ENCODE measurements around the gene PALM3.
"Not testable (repeated sequence)": the region's sequence is repeated elsewhere in the genome, so short reads cannot be mapped to it uniquely, and the experiment has no call there.

The PALM3 gene

DNA sequence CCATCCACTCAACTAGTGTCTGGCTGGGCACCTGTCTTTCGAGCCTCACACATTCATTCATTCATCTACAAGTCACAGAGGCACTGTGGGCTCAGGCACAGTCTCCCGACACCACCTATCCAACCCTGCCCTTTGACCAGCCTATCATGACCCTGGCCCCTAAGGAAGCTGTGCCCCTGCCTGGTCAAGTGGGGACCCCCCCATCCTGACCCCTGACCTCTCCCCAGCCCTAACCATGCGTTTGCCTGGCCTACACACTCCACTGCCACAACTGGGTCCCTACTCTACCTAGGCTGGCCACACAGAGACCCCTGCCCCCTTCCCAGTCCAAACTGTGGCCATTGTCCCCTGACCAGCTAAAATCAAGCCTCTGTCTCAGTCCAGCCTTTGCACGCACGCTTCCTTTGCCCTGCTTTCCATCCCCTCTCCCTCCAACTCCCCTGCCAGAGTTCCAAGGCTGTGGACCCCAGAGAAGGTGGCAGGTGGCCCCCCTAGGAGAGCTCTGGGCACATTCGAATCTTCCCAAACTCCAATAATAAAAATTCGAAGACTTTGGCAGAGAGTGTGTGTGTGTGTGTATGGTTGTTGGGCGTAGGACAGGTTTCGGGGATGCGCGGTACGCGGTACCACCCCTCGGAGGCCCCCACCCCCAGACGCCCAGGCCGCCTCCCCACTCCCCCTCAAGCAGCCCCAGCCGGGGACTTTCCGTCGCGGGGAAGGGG, 30.7 kb downstream of the PALM3 start:
- no peak for DNase-seq (ENCODE audit: low read depth in 2 of 2)

- DNase-seq (ENCODE audit: low read depth in 2 of 2): no peak
Observed at GRCh38 chr19:14028901-14029300, 33.0 kb downstream of the PALM3 start.

DNA sequence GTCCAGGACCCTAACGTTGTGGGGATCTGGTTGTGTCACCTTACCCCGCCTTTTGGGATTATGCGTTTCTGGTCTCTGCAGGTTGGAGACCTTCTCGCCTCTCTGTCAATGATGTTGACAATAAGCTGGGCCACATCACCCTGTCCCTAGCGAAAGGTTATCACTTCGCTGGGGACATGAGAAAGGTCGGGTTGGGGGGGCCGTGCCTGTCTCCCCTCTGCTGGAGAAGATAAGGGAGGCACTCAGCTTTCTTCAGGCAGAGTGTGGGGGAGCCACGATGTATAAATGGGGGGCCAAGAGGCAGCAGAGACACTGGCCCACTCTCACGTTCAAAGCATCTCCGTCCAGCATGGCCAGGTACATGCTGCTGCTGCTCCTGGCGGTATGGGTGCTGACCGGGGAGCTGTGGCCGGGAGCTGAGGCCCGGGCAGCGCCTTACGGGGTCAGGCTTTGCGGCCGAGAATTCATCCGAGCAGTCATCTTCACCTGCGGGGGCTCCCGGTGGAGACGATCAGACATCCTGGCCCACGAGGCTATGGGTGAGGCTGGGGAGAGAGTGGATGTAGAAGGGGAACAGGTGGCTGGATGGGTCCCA, 33.9 kb downstream of the PALM3 start, which contains the start of gene RLN3:
RLN3 (plus strand) TSS at position 293 of the 595 bp plus-strand sequence; CDS start at position 350, 57 bp downstream.
- DNase-seq (ENCODE audit: low read depth in 2 of 2): no peak

- not testable (repeated sequence) for DNase-seq (ENCODE audit: low read depth in 2 of 2)
Observed at GRCh38 chr19:14026652-14027192, 35.2 kb downstream of the PALM3 start.

- no peak for DNase-seq (ENCODE audit: low read depth in 2 of 2)
Observed at GRCh38 chr19:14023404-14024235, 38.3 kb downstream of the PALM3 start.

- no peak for DNase-seq (ENCODE audit: low read depth in 2 of 2)
Observed at GRCh38 chr19:14022469-14022868, 39.4 kb downstream of the PALM3 start.

GRCh38 chr19:14021474-14021873, 40.4 kb downstream of the PALM3 start:
- no peak for DNase-seq (ENCODE audit: low read depth in 2 of 2)

- DNase-seq (ENCODE audit: low read depth in 2 of 2): not testable (repeated sequence)
Observed at GRCh38 chr19:14019739-14020138, 42.1 kb downstream of the PALM3 start.

DNA sequence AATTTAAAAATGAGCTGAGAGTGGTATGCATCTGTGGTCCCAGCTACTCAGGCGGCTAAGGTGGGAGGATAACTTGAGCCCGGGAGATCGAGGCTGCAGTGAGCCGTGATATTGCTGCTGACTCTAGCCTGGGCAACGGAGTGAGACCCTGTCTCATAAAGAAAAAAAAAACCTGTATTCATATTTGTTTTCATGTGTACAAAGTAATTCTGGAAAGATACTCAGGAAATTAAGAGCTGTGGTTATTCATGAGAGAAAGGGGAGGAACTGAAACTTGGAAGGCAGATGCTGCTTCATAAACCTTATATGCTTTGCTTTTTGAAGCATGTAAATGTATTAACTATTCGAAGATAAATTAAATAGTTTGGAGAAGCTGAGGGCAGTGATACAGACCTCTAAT, 42.8 kb downstream of the PALM3 start:
- no peak for DNase-seq (ENCODE audit: low read depth in 2 of 2)

DNA sequence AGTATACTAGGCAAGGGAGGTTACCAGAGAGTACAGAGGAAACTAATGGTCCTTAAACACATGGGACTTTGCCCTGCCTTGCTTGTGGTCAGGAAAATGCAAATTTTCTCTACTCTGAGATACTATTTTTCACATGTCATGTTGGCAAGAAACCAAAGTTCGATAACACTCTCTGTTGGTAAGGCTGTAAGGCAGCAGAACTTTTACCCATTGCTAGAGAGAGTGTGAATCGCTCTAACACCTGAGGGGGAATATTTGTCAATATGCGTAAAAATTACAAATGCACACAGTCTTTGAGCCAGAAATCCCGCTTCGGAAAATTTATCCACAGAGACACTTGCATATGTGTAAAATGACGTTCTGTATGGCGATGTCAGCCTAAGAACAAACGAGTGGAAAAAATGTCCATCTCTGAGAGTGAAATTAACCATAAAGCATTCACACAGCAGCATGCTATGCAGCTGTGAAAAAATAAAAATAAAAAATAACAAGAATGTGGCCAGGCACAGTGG, 46.3 kb downstream of the PALM3 start:
- no peak for DNase-seq (ENCODE audit: low read depth in 2 of 2)

DNA sequence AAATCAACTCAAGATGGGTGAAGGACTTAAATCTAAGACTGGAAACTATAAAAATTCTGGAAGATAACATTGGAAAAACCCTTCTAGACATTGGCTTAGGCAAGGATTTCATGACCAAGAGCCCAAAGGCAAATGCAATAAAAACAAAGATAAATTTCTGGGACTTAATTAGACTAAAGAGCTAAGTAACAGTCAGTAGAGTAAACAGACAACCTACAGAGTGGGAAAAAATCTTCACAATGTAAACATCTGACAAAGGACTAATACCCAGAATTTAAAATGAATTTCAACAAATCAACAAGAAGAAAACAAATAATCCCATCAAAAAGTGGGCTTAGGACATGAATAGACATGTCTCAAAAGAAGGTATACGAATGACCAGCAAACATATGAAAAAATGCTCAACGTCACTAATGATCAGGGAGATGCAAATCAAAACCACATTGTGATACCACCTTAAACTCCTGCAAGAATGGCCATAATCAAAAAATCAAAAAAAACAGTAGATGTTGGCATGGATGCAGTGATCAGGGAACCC, 49.4 kb downstream of the PALM3 start:
- no peak for DNase-seq (ENCODE audit: low read depth in 2 of 2)

GRCh38 chr19:14006766-14007562, 54.9 kb downstream of the PALM3 start:
- peak in 1 of 2 donors; percentile 62 for DNase-seq (ENCODE audit: low read depth in 2 of 2)

DNA sequence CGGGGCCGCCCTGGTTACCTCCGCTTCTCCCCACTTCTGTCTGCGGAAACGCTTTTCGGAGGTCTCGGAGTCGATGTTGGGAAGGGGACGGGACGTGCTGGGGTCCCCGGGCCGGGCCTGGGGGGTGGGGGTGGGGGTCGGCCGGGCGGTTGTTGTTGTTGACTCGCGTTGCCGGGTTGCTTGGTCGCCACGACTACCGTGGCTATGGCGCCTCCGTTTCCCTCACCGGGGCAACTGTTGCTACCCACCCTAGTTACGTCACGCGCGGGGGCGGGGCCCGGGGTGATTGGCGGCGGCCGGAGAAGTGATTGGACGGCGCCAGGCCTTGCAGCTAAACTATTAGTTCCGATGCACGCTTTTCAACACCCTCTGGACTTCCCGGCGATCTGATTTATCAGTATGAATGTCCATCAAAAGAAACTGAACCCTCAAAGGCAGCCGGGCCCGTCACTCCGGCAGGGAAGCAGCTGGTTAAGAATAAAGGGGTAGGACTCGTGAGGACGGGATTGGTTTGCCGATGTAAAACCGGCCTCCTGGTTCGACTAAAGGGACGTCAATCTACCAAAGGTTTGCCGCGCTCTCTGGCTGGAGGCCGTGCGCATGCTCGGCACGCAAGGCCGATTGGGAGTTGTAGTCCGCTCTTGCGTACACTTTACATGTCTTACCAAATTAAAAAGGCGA, 55.7 kb downstream of the PALM3 start, which contains the start of gene RFX1:
RFX1 (minus strand) TSS at position 236 of the 681 bp plus-strand sequence. CDS start 12,477 bp downstream, outside the sequence.
- DNase-seq (ENCODE audit: low read depth in 2 of 2): peak; percentile 100

GRCh38 chr19:14005349-14006084, 56.4 kb downstream of the PALM3 start:
- DNase-seq (ENCODE audit: low read depth in 2 of 2): peak; percentile 84 to 89

DNA sequence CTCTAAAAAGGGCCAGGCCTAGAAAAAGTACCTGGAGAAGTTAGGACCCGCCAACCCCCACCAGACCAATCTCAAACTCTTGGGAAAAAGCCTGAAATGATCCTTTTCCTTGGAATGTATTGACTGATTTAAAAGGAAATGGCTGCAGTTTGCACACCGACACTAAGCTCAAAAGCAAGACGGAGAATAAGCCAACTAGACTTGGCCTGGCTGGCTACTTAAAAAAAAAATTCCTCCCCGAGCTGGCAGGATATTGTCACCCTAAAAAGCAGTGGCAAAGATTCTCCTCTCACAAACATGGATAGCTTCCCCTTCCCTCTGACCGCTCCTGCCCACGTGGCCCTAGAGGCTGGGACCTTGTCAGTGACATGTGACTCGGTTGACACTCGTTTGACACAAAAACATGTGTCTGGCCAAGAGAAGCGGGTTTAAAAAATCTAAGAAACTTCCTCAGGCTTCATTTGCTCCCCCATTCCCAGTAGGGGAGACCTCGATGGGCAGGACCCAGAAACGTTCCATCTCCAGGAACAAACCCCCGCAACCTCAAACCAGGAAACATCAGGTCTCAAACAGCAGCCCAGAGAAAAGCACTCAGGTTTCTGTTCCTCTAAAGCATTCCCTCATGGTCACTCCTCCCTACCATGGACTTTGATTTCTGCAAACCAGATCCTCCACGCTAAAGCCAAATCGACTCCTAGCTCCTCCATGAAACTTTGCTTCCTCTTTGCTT, 57.1 kb downstream of the PALM3 start:
- no peak for DNase-seq (ENCODE audit: low read depth in 2 of 2)
